Stimulated activated CD4-positive, alpha-beta T cell treated with anti-CD3 and anti-CD28 coated beads, TNF-alpha, amount 100 ng/mL, for 48 hours (primary cell): ENCODE results near the gene CGREF1.

Experiments
- DNase-seq, 3 donors: peaks; one replicate each; pipeline ENCODE4 v3.0.0-alpha.2; 2020; ENCODE audit warnings: low read depth in 3 of 3

Gene CGREF1

GRCh38 chr2:27074738-27075565 lies 44.0 kb downstream of the CGREF1 start:
- DNase-seq, result no peak

- DNase-seq, result no peak
Measured at GRCh38 chr2:27073782-27074181, 45.1 kb downstream of the CGREF1 start.

GRCh38 chr2:27072920-27073319 lies 46.0 kb downstream of the CGREF1 start:
- no peak for DNase-seq

- DNase-seq, result peak in 2 of 3 donors; percentile 21 to 22
Measured at GRCh38 chr2:27071990-27072830, 46.7 kb downstream of the CGREF1 start.

GRCh38 chr2:27071277-27071989 lies 47.5 kb downstream of the CGREF1 start, which contains the start of gene OST4:
TSS of gene OST4 (minus strand) at chr2:27071654.
- DNase-seq, result peak; percentile 76 to 88 (median 83)

GRCh38 chr2:27070653-27071276 lies 48.2 kb downstream of the CGREF1 start:
- no peak for DNase-seq

GRCh38 chr2:27069961-27070618 lies 48.8 kb downstream of the CGREF1 start:
- no peak for DNase-seq

GRCh38 chr2:27069436-27069835 lies 49.5 kb downstream of the CGREF1 start:
- DNase-seq, result no peak

- DNase-seq, result no peak
Measured at GRCh38 chr2:27067385-27067784, 51.5 kb downstream of the CGREF1 start.

GRCh38 chr2:27065128-27065527 lies 53.8 kb downstream of the CGREF1 start:
- no peak for DNase-seq

- no peak for DNase-seq
Measured at GRCh38 chr2:27060323-27060722, 58.6 kb downstream of the CGREF1 start.

- DNase-seq, result no peak
Measured at GRCh38 chr2:27059141-27059820, 59.6 kb downstream of the CGREF1 start.

- DNase-seq, result no peak
Measured at GRCh38 chr2:27058210-27058609, 60.7 kb downstream of the CGREF1 start.

- no peak for DNase-seq
Measured at GRCh38 chr2:27057184-27057583, 61.7 kb downstream of the CGREF1 start.

GRCh38 chr2:27054721-27055120 lies 64.2 kb downstream of the CGREF1 start:
- DNase-seq, result no peak

- DNase-seq, result no peak
Measured at GRCh38 chr2:27053776-27054175, 65.2 kb downstream of the CGREF1 start.

- DNase-seq, result no peak
Measured at GRCh38 chr2:27053321-27053720, 65.6 kb downstream of the CGREF1 start.

GRCh38 chr2:27051902-27052645 lies 66.9 kb downstream of the CGREF1 start:
- DNase-seq, result no peak

GRCh38 chr2:27050996-27051901 lies 67.7 kb downstream of the CGREF1 start, which contains the start of gene AGBL5:
TSS of gene AGBL5 (plus strand) at chr2:27051668. CDS start at chr2:27052959, 1,291 bp downstream.
- DNase-seq, result peak; percentile 91 to 93 (median 93)
